GM12865 (cell line): ENCODE results near the gene CNGA1.

Experiments
- DNase-seq: peaks from one replicate; pipeline ENCODE4 v3.0.0; 2010; ENCODE audit warnings: low read depth
- H3K4me3 ChIP-seq: 2 replicates; pipeline ENCODE4 v1.5.1; 2011; ENCODE audit warnings: mild to moderate bottlenecking, low read depth, low read length, control low read depth
- CTCF ChIP-seq: IDR thresholded peaks from 2 replicates; pipeline ENCODE4 v1.5.1; 2011; ENCODE audit warnings: low read length, control low read depth, low read depth, inconsistent platforms; ENCODE audit not compliant: insufficient read depth; ENCODE audit errors: missing control alignments

The CNGA1 gene

GRCh38 chr4:48039561-48039960 is 23.1 kb upstream of the CNGA1 start:
- no peak overlapping the region for H3K4me3 ChIP-seq
- DNase-seq, result no peak
- no peak for TF ChIP-seq CTCF

- DNase-seq, result no peak
- no peak for TF ChIP-seq CTCF
- no peak overlapping the region for H3K4me3 ChIP-seq
Measured at GRCh38 chr4:48038666-48039065, 22.2 kb upstream of the CNGA1 start.

GRCh38 chr4:48037117-48037462 is 20.6 kb upstream of the CNGA1 start:
- no peak for DNase-seq
- no peak for TF ChIP-seq CTCF
- no peak overlapping the region for H3K4me3 ChIP-seq

- no peak for DNase-seq
- no peak overlapping the region for H3K4me3 ChIP-seq
- TF ChIP-seq CTCF, result no peak
Measured at GRCh38 chr4:48035952-48036351, 19.5 kb upstream of the CNGA1 start.

GRCh38 chr4:48033825-48034413 is 17.4 kb upstream of the CNGA1 start:
- H3K4me3 ChIP-seq, result no peak overlapping the region
- peak; percentile 63 for TF ChIP-seq CTCF
- DNase-seq, result peak; percentile 71

- no peak for TF ChIP-seq CTCF
- no peak overlapping the region for H3K4me3 ChIP-seq
- DNase-seq, result no peak
Measured at GRCh38 chr4:48033412-48033811, 16.9 kb upstream of the CNGA1 start.

GRCh38 chr4:48032721-48033120 is 16.2 kb upstream of the CNGA1 start:
- H3K4me3 ChIP-seq, result no peak overlapping the region
- DNase-seq, result no peak
- TF ChIP-seq CTCF, result no peak
